NOMO-1 treated with DMSO at 0.1 percent for 48 hours (cell line): ENCODE results near the gene CDHR2.

ENCODE experiments used
- DNase-seq: peaks from one replicate; lab custom pipeline; 2025; ENCODE audit not compliant: unreplicated experiment; lab: John Stamatoyannopoulos, UW

CDHR2 gene

DNA sequence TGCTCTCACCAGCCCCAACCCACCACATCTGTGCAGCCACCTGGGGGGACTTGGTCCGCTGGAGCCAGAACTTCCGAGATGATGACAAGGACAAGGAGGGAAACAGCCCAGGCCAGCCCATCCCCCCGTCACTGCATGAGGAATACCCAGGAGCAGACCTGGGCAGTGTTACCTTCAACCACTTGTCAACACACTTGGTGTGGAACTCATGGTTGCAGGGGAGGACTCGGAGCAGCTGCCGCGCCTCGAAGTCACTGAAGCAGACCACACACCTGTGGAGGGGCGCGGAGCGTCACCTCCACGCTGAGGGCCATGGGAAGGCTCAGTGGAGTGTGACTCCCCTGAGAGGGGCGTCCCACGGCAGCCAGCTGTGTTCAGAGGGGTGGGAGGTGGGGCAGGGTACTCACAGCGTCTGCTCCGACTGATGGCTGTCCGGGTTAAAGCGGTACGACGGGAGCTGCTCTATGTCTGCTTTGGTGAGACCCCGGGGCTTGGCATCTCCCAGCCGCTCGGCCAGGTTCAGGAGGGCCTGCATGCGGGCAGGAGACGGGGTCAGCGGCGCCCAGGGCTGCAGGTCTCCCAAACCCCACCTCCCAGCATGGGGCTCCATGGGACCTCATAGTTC is 19.9 kb upstream of the CDHR2 start:
- no peak for DNase-seq

DNA sequence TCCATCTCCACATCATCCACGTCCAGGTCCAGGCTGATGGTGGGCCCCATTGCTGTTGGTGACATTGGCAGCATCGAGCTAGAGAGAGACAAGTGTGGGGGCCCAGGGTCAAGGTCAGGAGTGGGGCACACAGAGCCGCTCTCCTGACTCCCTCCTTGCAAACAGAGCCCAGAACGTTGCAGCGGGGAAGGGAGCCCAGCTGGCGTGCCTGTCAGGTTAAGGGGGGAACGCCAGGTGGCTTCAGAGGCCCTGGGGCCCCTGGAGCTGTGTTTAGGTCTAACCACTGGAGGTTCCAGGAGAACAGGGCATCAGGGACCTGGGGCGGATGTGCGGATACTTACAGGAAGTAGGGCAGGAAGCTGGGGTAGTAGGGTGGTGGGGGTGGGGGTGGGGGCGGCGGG is 19.4 kb upstream of the CDHR2 start:
- DNase-seq: no peak

DNA sequence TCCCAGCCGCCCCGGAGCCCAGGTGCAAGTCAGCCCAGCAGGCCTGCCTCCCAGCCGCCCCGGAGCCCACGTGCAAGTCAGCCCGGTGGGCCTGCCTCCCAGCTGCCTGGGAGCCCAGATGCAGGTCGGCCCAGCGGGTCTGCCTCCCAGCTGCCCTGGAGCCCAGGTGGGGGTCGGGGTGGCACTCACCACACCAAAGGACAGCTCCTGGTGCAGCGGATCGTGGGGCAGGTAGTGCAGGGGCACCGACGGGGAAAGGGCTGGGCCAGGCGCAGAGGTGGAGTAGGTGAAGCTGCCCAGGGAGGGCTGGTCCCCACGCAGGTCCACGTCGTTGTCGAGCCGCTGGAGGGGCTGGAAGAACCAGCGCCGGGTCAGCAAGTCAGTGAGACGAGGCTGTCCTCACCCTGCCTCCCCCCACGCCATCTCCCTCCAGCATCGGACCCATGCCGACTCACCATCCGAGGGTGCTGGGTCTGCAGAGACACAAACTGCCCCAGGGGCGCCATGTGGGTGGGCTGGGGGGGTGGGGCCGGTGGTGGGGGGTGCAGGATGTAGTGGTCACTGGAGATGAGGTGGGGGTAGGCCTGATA is 18.7 kb upstream of the CDHR2 start:
- no peak for DNase-seq

DNA sequence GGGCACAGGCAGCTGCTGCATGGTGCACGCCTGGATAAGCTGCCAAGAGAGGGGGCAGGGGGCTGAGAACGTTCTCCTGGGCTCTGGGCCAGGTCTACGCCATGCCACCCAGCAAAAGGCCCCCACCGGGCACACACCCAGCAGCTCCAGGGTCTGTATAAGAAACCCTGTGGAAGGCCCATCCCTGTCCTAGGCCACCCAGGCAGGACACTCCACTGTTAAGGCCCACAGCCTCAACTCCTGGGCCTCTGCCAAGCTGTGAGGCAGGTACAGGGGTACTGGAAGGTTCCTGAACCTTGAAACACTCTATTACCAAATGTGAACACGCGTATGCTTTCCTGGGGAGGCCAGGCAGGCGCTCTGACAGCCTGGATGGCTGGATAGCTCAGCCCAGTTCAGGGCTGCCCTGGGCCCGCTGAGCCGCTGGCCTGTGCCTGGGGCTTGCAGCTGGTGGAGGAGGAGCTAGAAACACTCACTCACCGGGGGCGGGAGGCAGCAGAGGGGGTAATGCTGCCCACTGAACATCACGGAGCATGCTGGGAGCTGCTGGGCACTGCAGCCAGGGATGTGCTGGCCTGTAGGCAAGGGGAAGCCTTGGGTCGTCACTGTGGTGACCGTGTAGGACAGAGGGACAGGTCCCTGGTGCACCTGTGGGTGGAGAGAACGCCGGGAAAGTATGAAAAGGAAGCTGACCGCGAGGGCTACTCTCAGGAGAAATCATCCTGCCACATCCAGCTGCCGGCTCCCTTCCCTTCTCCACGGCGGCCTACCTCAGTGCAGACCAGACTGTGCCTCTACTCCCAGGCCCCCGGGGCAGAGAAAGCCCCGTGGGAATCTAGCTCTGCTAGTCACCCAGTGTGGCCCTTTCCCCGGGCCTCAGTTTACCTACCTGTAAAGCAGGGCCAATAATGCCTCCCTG is 17.9 kb upstream of the CDHR2 start:
- no peak for DNase-seq

DNA sequence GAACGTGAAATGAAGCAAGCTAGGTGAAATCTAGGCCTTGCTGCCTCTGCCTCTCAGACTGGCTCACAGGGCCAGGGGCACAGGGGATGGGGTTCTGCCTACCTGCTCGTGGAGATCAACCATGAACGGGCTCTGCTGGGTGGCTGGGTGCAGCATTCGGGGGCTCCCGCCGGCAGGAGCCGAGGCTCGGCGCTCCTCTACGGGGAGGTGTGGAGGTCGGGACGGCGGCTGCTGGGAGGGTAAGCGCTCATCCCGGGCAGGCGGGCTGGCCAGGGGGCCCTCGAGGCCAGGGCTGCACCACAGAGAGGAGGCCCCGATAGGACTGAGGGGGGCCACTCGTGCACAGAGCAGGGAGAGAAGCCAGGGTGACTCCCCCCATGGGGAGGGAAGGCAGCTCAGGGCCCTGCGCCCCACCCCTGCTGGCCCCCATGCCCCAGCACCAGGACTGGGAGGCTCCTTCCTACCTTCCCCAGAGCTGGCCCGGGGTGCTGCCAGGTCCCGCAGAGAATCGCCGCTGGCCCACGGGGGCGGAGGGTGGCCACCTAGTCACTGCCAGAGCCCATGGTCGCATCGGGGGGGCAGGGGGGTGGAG is 17.1 kb upstream of the CDHR2 start:
- no peak for DNase-seq

DNA sequence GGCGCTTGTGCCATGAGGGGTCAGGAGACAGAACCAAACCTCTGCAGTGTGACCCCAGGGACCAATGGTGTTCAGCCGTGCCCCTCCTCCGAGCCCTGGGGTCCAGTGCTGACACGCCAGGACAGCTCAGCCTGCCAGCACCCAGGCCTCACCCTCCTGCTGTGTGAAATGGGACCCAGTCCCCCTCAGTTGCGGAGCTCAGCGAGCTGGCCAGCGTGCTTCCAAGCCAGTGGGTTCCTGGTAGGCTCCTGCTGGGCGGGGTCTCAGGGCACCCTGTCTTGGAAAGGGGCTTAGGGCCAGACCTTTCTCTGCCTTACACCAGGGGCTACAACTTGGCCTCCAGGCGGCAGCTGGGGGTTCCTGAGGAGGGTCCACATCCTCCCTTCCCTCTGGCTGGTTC is 16.3 kb upstream of the CDHR2 start:
- no peak for DNase-seq

DNA sequence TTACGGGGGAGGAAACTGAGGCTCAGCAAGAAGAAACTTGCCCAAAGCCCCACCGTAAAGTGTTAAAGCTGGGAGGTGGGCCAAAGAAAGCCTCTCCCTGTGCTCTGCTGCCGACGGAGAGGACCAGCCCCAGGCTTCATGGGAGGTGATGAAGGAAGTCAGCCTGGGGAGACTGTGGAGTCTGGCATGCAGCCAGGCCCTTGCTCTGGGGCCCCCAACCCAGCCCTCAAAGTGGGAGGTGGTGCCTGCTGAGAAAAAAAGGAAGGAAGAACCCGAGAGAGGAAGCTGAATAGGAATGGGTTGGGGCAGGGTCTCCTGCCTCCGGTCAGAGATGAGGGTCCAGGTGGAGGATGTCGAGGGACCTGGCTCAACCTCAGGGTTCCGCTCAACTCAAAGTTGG is 15.8 kb upstream of the CDHR2 start:
- peak; percentile 43 for DNase-seq

DNA sequence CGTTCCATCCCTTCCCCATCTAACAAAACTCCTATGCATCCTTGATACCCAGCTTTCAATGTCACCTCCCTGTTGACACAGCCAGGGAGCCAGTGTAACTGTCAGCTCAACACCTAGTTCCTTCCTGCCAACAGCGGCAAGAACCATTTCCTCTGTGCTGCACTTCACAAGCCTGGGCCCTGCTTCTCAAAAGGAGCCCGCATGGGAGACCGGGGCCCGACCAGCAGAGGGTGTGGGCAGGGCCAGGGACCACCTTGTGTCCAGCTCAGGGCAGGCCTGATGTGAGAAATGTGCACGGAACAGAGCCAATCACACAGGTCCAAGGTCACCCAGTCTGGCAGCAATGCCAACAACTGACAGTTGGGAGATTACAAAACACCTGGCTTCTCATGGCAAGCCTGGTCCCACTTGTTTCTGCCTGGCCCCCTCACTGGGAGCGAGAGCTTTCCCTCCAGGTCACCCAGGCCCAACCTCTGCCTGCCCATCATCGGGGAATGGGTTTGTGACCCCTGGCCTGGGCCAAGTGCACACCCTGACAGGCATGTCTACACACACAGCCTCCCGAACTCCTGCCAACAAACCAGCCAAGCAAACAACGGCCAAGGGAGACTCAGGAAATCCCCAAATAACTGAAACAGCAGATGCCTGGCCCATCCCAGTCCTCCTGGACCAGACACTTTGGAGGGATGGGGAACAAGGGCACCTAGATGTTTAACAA is 15.1 kb upstream of the CDHR2 start:
- peak; percentile 53 for DNase-seq

DNA sequence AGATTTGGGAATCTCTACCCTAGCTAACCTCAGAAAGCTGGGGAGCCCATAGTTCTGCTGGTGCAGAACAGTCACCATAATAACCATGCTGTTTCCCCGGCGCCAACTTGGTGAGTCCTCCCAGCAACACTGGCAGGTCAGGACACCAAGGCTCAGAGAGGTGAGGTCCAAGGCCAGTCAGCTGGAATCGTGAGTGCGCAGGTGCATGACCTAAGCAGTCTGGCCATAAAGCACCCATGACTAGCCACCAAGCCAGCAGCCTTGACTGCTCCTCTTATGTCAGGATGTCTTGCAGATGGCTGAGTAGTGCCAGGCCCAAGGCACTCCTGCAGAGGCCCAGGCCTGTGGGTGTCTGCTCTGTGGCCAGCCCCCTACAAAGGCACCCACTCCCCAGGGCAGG is 14.5 kb upstream of the CDHR2 start:
- no peak for DNase-seq

DNA sequence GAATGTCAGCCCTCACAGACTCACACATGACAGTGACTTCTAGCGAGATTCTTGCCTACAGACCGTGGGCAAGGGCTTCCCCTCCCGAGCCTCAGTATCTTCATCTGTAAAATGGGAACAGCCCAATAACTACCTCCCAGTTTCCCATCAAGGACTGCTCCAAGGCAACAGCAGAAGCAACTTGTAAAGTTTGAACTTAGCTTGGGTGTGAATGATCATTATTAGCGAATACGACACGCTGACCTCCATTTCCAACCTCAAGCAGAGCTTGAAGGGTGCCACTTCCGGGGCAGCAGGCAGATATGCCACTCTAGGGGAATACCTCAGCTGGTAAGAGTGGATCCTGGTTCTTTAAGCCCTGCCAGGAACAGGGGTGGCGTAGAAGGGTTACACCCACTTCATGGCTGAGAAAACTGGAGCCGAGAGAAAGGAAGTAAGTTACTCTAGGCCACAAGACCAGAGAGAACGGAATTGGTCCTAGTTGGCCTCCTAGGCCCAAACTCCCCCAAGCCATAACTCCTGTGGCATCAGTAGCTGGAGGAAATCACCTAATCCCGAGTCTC is 14.0 kb upstream of the CDHR2 start:
- peak; percentile 74 for DNase-seq

DNA sequence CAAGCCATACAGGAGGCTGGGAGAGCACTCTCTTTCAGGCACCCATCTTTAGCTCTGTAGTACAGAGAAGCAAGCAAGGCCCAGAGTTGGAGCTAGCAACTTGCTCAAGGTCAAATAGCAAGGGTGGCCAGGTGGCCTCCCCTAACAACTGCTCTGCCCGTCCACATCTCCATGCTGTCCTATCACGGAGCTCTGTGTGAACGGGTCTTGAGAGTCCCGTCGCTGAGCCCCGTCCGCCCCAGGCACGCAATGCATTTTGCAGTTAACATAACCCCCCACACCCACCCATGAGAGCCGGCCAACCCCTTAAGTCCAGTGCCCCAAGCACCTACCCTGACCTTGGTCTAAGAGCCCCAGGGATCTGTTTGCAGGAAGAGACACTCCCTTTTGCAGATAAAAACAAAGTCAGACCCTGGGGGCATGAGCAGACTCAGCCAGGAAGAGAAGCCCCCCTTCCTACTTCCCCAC is 13.4 kb upstream of the CDHR2 start:
- no peak for DNase-seq

DNA sequence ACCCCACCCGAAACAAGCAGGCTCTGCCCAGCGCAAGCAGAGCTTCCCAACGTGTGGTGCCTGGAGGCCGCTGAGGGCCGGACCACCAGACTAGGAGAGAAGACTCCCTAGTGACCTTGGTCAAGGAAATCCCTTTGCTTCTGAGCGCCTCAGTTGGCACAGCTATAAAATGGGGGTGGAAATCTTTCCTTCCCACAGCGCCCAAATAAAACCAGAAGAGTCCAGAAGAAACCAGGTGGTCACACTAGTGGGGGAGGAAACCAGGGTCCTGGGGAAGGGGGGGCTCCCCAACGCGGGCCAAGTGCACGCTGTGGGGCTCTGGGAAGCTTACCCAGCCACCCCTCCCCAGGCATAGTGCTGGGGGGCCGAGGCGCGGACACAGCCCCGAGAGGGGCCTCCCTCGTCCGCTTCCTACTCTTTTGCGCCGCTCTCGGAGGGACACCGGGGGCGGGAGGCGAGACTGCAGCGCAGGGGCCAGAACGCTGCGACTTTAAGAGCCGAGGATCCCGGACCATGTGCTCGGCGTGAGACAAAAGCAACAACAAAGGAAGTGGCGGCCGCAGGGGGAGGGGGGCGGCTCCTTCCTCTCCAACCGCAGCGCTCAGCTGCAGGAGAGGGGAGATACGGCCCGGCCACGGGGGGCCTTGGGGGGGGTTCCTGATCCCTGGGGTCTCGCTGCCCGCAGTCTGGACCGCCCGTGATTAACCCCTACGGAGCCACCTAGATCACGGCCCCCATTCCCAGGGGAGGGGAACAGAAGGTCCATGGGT is 12.8 kb upstream of the CDHR2 start:
- peak; percentile 67 for DNase-seq

DNA sequence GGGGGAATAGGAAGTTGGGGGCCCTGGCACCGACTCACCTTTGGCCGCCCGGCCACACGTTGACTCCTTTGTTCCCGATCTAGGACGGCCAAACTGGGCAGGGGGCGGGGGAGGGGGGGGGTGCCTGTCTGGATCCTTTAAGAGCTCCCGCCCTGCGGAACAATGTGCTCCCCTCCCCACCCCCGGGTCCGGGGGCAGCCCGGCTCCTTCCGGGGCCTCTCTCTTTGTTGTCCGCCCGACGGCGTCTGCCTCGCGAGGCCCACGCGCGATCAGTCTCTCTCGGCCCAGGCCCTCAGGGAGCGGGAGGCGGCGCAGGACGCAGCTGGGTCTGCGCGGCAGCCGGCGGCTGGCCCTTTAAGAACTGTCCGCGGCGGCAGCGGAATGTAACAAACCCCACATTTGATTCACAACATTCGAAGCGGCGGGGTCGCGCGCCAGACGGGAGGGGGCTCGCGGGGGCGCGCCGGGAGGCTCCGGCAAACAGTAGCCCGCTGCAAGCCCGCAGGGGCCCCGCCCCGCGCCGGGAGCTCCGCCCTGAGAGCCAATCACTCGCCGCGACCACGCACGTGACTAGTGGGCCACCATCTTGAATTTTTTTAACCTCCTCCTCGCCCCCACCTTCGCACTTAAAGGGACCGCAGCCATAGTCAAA is 12.1 kb upstream of the CDHR2 start, which contains the start of gene RNF44:
TSS of gene RNF44 (minus strand) at position 501 of the 652 bp plus-strand sequence. CDS start 4,930 bp downstream, outside the sequence.
- peak; percentile 95 for DNase-seq

DNA sequence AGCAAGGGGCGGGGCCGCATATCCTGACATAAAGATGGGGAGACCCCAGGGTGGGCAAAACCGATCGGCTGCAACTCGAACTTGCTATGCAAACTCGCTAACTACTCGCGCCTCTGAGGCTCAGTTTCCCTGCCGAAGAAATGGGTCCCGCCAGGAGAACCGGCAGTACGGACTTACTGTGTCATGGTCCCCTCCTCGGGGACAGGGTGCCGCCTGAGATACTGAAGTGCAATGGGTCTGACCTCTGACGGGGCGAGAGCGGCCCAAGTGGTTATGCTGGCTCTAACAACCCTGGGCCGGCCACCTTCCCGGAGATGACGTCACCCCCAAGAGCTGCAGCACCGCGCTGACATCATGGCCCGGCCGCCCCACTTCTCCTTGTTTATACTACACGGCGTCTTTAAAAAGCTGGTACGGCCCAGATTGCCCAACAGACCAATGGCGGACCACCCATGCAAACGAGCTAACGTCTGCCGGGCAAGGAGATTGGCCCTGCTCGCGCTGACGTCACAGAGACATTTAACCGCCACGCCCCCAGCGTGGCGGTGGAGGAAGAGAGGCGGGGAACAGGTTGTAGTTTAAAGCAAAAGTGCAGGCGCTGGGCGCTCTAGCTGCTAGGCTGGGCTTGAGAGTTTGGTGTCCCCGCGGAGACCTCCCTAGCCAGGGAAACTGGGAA is 11.4 kb upstream of the CDHR2 start:
- peak; percentile 99 for DNase-seq

DNA sequence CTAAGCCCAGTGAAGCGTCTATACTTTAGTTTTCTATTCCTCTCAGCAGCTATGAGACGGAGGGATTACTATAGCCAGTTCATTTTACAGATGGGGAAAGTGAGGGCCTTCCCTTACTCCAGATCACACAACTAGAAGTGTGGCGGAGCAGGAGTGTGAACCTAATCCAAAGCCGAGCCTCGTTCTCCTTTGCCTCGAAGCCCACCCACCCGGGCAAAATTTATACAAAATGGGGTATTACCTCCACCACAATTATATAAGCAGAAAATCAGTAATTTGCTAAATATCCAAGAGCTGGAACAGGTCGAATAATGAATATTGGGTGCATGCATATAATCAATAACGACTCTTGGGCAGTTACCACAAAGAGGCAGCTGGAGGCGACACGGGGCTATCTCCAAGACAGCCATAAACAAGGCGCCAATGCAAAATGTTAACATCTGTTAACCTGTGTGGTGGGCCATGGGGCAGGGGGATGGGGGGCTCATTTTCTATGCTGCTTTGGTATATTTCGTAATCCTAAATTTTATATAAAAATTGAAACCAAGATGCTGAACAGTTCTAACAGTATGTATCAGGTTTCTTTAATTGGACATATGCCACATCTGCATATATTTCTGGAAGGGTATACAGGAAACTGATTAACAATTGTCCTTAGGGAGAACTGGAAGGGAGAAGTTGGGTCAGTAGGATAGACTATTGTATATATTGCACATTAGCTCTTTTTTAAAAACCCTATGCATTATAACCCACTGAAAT is 10.7 kb upstream of the CDHR2 start:
- no peak for DNase-seq

DNA sequence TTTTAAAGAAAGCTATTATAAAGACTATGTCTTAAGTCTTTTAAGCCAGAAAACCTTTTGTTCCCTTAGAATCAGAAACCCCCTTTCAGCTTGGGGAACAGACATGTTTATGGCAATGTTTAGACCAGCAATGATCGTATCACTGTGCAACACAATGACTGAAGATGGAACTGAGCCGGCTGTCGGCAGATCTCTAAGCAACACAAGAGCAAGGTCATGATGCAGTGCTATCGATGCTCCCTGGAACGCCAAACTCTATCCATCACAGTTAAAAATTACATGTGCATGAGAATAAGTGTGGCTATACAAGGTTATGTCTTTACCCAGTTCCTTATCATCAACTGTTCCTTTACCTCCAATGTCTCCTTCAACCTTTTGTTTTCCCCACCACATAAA is 10.2 kb upstream of the CDHR2 start:
- no peak for DNase-seq

DNA sequence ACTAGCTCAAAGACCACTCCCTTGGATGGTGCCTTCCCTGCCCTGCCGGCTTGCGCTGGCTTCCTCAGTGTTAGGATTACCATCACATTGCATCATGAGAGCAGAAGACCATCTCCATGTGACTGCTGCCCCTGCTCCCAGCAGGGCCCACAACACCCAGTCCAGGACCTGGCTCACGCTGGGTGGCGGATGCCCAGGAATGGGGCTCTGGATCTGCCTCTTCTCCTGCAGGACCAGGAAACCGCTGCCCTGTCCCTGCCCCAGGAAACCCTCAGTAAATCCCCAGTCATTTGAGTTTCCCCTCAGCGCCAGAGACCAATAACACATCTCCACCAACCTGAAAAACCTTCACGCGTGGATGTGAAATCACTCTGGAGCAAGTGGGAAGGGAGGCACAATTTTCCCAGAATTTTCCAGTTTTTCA is 8.7 kb upstream of the CDHR2 start:
- DNase-seq: no peak

DNA sequence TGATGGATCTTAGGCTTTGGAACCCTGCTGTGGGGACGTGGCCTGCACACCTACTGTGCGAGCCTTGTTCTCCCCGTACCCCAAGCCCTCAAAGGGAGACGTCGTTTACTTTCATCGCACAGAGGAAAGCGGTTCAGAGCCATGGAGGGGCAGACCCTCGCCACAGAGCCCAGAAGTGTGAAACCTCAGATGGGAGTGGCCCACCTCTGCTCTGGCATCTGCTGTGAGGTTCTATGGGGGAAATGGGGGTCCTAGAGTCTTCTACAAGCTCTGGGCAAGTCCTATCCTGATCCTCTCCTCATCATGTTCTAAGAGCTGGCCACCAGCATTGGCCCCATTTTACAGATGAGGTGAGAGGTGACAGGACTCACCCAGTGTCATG is 8.2 kb upstream of the CDHR2 start:
- no peak for DNase-seq
